K562 (cell line): ENCODE results near the gene ADGRB3. TPM values are rescaled to one million over a fixed set of nuclear protein-coding genes. Genes with fewer than 3 reads are reported as not detected.

Experiments used
- ARID1B ChIP-seq: fragments of 450-650 bp; IDR thresholded peaks from 2 replicates; pipeline ENCODE4 v1.6.1; 2016; ENCODE audit warnings: antibody characterized with exemption, mild to moderate bottlenecking, inconsistent platforms
- BRD4 ChIP-seq: fragments of 200-600 bp; sonication (generic); IDR thresholded peaks from 2 replicates; pipeline ENCODE4 v1.6.1; 2017; ENCODE audit warnings: inconsistent platforms
- CCAR2 ChIP-seq: fragments of 200-400 bp; formaldehyde crosslinking; IDR thresholded peaks from 2 replicates; pipeline ENCODE4 v1.6.1; 2017; ENCODE audit warnings: mild to moderate bottlenecking, low read depth, low read length
- COPS2 ChIP-seq: fragments of 450-650 bp; conservative IDR thresholded peaks from 2 replicates; pipeline ENCODE4 v1.6.1; 2016; ENCODE audit warnings: mild to moderate bottlenecking, moderate library complexity
- ELF2 ChIP-seq: fragments of 250-450 bp; sonication (Bioruptor Pico); IDR thresholded peaks from 2 replicates; pipeline ENCODE4 v1.5.0; 2021; ENCODE audit warnings: mild to moderate bottlenecking
- EP300 ChIP-seq: IDR thresholded peaks from 2 replicates; pipeline ENCODE4 v1.6.1; 2012; ENCODE audit warnings: low read length, improper control_type of control experiment
- EP400 ChIP-seq: fragments of 450-650 bp; IDR thresholded peaks from 2 replicates; pipeline ENCODE4 v1.6.1; 2017; ENCODE audit warnings: antibody characterized with exemption, mild to moderate bottlenecking, moderate library complexity
- ETV6 ChIP-seq, 3 experiments: fragments of 150-350 bp in 1 of 3; sonication (generic) in 1 of 3; formaldehyde crosslinking in 1 of 3; IDR thresholded peaks; 2 replicates each; pipeline versions ENCODE4 v1.6.1 to v1.8.0; 2014 to 2022; ENCODE audit warnings: borderline replicate concordance in 2 of 3, low read depth in 2 of 3, antibody characterized with exemption in 1 of 3, low read length in 1 of 3, mild to moderate bottlenecking in 1 of 3, missing genetic modification reagents in 1 of 3
- FOXA1 ChIP-seq: fragments of 450-650 bp; IDR thresholded peaks from 2 replicates; pipeline ENCODE4 v1.6.1; 2016; ENCODE audit warnings: mild to moderate bottlenecking, borderline replicate concordance
- FOXM1 ChIP-seq, 2 experiments: fragments of 450-650 bp in 1 of 2; sonication (generic) in 1 of 2; formaldehyde crosslinking in 1 of 2; IDR thresholded peaks; 2 replicates each; pipeline versions ENCODE4 v1.6.1 to v1.9.0; 2017 to 2022; ENCODE audit warnings: low read depth in 2 of 2, mild to moderate bottlenecking in 2 of 2, missing genetic modification reagents in 1 of 2, moderate library complexity in 1 of 2
- GATA2 ChIP-seq: sonication (generic); formaldehyde crosslinking; IDR thresholded peaks from 2 replicates; pipeline ENCODE4 v1.4.0; 2020; ENCODE audit warnings: mild to moderate bottlenecking, missing genetic modification reagents
- HDAC1 ChIP-seq, 2 experiments: fragments of 450-650 bp; IDR thresholded peaks; 2 replicates each; pipeline ENCODE4 v1.6.1; 2016 to 2017; ENCODE audit warnings: inconsistent platforms in 1 of 2, mild to moderate bottlenecking in 1 of 2, moderate library complexity in 1 of 2
- HNRNPH1 ChIP-seq: fragments of 200-400 bp; formaldehyde crosslinking; optimal IDR thresholded peaks from 2 replicates; pipeline ENCODE3; 2017; ENCODE audit warnings: low read depth, mild to moderate bottlenecking, low read length, moderate library complexity
- NONO ChIP-seq, 2 experiments: fragments of 200-400 bp in 1 of 2; fragments of 450-650 bp in 1 of 2; formaldehyde crosslinking in 1 of 2; IDR thresholded peaks; 2 replicates each; pipeline ENCODE4 v1.6.1; 2017; ENCODE audit warnings: low read depth in 2 of 2, mild to moderate bottlenecking in 2 of 2, moderate library complexity in 2 of 2, low read length in 1 of 2
- NRF1 ChIP-seq, 2 experiments: fragments of 450-650 bp; IDR thresholded peaks in 1 of 2; conservative IDR thresholded peaks in 1 of 2; 2 replicates each; pipeline ENCODE4 v1.6.1; 2014; ENCODE audit warnings: mild to moderate bottlenecking in 2 of 2
- POLR2AphosphoS5 ChIP-seq: IDR thresholded peaks from 2 replicates; pipeline ENCODE4 v1.6.1; 2011; ENCODE audit warnings: mild to moderate bottlenecking, low read depth, low read length, moderate library complexity; ENCODE audit not compliant: control insufficient read depth, insufficient read depth
- ZNF140 ChIP-seq: fragments of 250-450 bp; sonication (Bioruptor Pico); IDR thresholded peaks from 2 replicates; pipeline ENCODE4 v1.8.0; 2021; ENCODE audit warnings: moderate library complexity, mild to moderate bottlenecking, inconsistent platforms
- ZNF217 ChIP-seq: sonication (generic); formaldehyde crosslinking; IDR thresholded peaks from 2 replicates; pipeline ENCODE4 v1.8.0; 2022; ENCODE audit warnings: mild to moderate bottlenecking, missing genetic modification reagents
- ZNF77 ChIP-seq: fragments of 250-450 bp; sonication (Bioruptor Pico); IDR thresholded peaks from 2 replicates; pipeline ENCODE4 v1.5.0; 2020
- polyA plus RNA-seq, 8 experiments: library from polyadenylated mRNA; depleted of rRNA in 4 of 8; stranded (reverse) in 5 of 8; unstranded in 3 of 8; fragments of >200 nt; fragmentation: Nextera tagmentation in 2 of 8; fragmentation: Illumina TruSeq in 1 of 8; extraction: Ambion mirVana in 2 of 8; extraction: Trizol in 1 of 8; gene quantifications; 2 replicates each; pipeline versions ENCODE4 v1.2.1 to v1.2.3, GENCODE V29; 2011 to 2014; ENCODE audit warnings: inconsistent platforms in 1 of 8, missing spikeins in 1 of 8
- total RNA-seq, 7 experiments: library from RNA; depleted of rRNA in 6 of 7; stranded (reverse); fragments of >200 nt in 6 of 7; fragmentation: Illumina TruSeq in 2 of 7; extraction: Trizol in 2 of 7; gene quantifications; 2 replicates each; pipeline versions ENCODE4 v1.2.1 to v1.2.3, GENCODE V29; 2011 to 2021; ENCODE audit warnings: low replicate concordance in 1 of 7
- TF ChIP-seq, protein P1 (sequence below): fragments of 250-450 bp; sonication (Bioruptor Pico); IDR thresholded peaks from 2 replicates; pipeline ENCODE4 v1.5.0; 2021; ENCODE audit warnings: mild to moderate bottlenecking, borderline replicate concordance
- TF ChIP-seq, protein P2 (sequence below): fragments of 450-650 bp; conservative IDR thresholded peaks from 2 replicates; pipeline ENCODE4 v1.6.1; 2016; ENCODE audit warnings: missing genetic modification characterization, low read depth, mild to moderate bottlenecking, control low read depth, missing compliant biosample characterization
- TF ChIP-seq, protein P3 (sequence below): sonication (generic); formaldehyde crosslinking; IDR thresholded peaks from 2 replicates; pipeline ENCODE4 v1.8.1; 2022; ENCODE audit warnings: missing genetic modification reagents
- TF ChIP-seq, protein P4 (sequence below): IDR thresholded peaks from 3 replicates; pipeline ENCODE4 v1.6.1; 2011; ENCODE audit warnings: borderline replicate concordance, mild to moderate bottlenecking; ENCODE audit not compliant: insufficient read length, insufficient read depth

The ADGRB3 gene
- total and polyA plus RNA-seq, 9 of the 15 experiments (the other 6 are each of a cell fraction or from before 2014, with no cell fraction given), result 0.90 to 7.8 (median 2.4) TPM

DNA sequence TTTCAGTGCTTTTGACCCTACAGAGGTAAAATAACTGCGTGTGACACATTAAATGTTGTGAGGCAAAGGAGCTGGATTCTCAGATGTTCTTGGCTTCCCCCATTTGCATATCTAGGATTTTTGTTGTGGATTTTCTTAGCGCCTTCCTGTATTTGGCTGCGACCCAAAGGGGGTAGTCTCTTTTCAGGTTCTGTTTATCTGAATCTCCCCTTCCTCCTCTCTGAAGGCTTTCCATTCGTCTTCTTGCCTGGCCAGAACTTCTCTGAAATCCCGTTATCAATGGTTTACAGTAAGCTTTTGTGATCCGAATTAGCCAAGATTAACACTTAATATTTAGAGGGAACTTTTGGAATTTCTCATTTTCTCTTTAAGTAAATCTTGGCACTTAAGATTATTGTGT lies 60.8 kb downstream of the ADGRB3 start (continued):
- TF ChIP-seq, protein P1, sequence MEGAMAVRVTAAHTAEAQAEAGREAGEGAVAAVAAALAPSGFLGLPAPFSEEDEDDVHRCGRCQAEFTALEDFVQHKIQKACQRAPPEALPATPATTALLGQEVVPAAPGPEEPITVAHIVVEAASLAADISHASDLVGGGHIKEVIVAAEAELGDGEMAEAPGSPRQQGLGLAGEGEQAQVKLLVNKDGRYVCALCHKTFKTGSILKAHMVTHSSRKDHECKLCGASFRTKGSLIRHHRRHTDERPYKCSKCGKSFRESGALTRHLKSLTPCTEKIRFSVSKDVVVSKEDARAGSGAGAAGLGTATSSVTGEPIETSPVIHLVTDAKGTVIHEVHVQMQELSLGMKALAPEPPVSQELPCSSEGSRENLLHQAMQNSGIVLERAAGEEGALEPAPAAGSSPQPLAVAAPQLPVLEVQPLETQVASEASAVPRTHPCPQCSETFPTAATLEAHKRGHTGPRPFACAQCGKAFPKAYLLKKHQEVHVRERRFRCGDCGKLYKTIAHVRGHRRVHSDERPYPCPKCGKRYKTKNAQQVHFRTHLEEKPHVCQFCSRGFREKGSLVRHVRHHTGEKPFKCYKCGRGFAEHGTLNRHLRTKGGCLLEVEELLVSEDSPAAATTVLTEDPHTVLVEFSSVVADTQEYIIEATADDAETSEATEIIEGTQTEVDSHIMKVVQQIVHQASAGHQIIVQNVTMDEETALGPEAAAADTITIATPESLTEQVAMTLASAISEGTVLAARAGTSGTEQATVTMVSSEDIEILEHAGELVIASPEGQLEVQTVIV, result no peak
- no peak for TF ChIP-seq EP400
- TF ChIP-seq CCAR2, result no peak
- no peak for TF ChIP-seq ZNF140 (CRISPR knock-in tag)
- TF ChIP-seq ETV6 (IDR thresholded peaks at IDR 0.05; ENCODE audit: borderline replicate concordance in 1 of 2, low read depth in 2 of 2, low read length in 1 of 2), result no peak
- TF ChIP-seq ETV6 (CRISPR knock-in tag; IDR thresholded peaks at IDR 0.05; ENCODE audit: borderline replicate concordance), result no peak
- no peak; the same call in 1 of the 2 replicates for TF ChIP-seq EP300
- no peak for TF ChIP-seq NONO (IDR thresholded peaks at IDR 0.05; ENCODE audit: low read depth in 2 of 2, low read length in 1 of 2)
- no peak for TF ChIP-seq POLR2AphosphoS5
- peak; percentile 81 for TF ChIP-seq ARID1B
- no peak for TF ChIP-seq COPS2
- no peak for TF ChIP-seq ELF2 (CRISPR knock-in tag)
- TF ChIP-seq FOXM1 (IDR thresholded peaks at IDR 0.05; ENCODE audit: low read depth), result peak; percentile 20; the same call in 1 of the 2 replicates
- no peak for TF ChIP-seq FOXM1 (CRISPR knock-in tag; IDR thresholded peaks at IDR 0.05; ENCODE audit: low read depth)
- TF ChIP-seq, protein P2, sequence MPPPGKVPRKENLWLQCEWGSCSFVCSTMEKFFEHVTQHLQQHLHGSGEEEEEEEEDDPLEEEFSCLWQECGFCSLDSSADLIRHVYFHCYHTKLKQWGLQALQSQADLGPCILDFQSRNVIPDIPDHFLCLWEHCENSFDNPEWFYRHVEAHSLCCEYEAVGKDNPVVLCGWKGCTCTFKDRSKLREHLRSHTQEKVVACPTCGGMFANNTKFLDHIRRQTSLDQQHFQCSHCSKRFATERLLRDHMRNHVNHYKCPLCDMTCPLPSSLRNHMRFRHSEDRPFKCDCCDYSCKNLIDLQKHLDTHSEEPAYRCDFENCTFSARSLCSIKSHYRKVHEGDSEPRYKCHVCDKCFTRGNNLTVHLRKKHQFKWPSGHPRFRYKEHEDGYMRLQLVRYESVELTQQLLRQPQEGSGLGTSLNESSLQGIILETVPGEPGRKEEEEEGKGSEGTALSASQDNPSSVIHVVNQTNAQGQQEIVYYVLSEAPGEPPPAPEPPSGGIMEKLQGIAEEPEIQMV (tag), result no peak
- TF ChIP-seq BRD4, result peak; percentile 50; the same call in 1 of the 2 replicates
- TF ChIP-seq, protein P3, sequence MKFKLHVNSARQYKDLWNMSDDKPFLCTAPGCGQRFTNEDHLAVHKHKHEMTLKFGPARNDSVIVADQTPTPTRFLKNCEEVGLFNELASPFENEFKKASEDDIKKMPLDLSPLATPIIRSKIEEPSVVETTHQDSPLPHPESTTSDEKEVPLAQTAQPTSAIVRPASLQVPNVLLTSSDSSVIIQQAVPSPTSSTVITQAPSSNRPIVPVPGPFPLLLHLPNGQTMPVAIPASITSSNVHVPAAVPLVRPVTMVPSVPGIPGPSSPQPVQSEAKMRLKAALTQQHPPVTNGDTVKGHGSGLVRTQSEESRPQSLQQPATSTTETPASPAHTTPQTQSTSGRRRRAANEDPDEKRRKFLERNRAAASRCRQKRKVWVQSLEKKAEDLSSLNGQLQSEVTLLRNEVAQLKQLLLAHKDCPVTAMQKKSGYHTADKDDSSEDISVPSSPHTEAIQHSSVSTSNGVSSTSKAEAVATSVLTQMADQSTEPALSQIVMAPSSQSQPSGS, result no peak
- no peak for TF ChIP-seq ZNF77
- no peak for TF ChIP-seq FOXA1
- TF ChIP-seq, protein P4, sequence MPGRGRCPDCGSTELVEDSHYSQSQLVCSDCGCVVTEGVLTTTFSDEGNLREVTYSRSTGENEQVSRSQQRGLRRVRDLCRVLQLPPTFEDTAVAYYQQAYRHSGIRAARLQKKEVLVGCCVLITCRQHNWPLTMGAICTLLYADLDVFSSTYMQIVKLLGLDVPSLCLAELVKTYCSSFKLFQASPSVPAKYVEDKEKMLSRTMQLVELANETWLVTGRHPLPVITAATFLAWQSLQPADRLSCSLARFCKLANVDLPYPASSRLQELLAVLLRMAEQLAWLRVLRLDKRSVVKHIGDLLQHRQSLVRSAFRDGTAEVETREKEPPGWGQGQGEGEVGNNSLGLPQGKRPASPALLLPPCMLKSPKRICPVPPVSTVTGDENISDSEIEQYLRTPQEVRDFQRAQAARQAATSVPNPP, result no peak
- 0 out of 4 replicates have a peak, but pooled peaks of 1 of the 2 experiments have one; percentile 30 for TF ChIP-seq HDAC1 (IDR thresholded peaks at IDR 0.05)
- no peak for TF ChIP-seq GATA2 (CRISPR knock-in tag)
- TF ChIP-seq NRF1 (conservative IDR thresholded peaks at IDR 0.05 in 1 of 2, IDR thresholded peaks at IDR 0.05 in 1 of 2), result no peak
- no peak for TF ChIP-seq ZNF217 (CRISPR knock-in tag)
- no peak for TF ChIP-seq HNRNPH1
